GM12873 (cell line): ENCODE results near the gene VPS37C.

Experiments
- CTCF ChIP-seq: IDR thresholded peaks from 2 replicates; pipeline ENCODE4 v1.5.1; 2012; ENCODE audit warnings: low read depth, mild to moderate bottlenecking, moderate library complexity, low read length, control low read depth; ENCODE audit not compliant: insufficient read depth; ENCODE audit errors: missing control alignments

VPS37C gene

GRCh38 chr11:61098778-61099177 is 62.4 kb downstream of the VPS37C start:
- TF ChIP-seq CTCF = no peak

- no peak for TF ChIP-seq CTCF
Measured at GRCh38 chr11:61095021-61095420, 66.2 kb downstream of the VPS37C start.

GRCh38 chr11:61092908-61093763 is 68.1 kb downstream of the VPS37C start:
- no peak for TF ChIP-seq CTCF

GRCh38 chr11:61092280-61092766 is 68.9 kb downstream of the VPS37C start:
- no peak for TF ChIP-seq CTCF

- no peak for TF ChIP-seq CTCF
Measured at GRCh38 chr11:61091373-61092279, 69.6 kb downstream of the VPS37C start.

GRCh38 chr11:61090982-61091372 is 70.2 kb downstream of the VPS37C start:
- no peak for TF ChIP-seq CTCF

GRCh38 chr11:61090521-61090920 is 70.7 kb downstream of the VPS37C start:
- no peak for TF ChIP-seq CTCF
